DND-41 (cell line): ENCODE measurements around the gene SLC18A2.

ENCODE experiments used
- CTCF ChIP-seq: IDR thresholded peaks from 2 replicates; pipeline ENCODE4 v1.5.1; 2012; ENCODE audit warnings: borderline replicate concordance, low read length, moderate library complexity, mild to moderate bottlenecking; ENCODE audit not compliant: poor library complexity, severe bottlenecking; ENCODE audit errors: extremely low read depth
- EZH2 ChIP-seq: IDR thresholded peaks from 3 replicates; pipeline ENCODE4 v1.6.1; 2012; ENCODE audit warnings: borderline replicate concordance, low read depth, mild to moderate bottlenecking, moderate library complexity, low read length, inconsistent platforms; ENCODE audit not compliant: severe bottlenecking

- TF ChIP-seq EZH2 (no peak), CTCF (no peak)
Measured at GRCh38 chr10:117250411-117250810, 9.5 kb downstream of the SLC18A2 start.
